BE2C (cell line): Measurements from ENCODE around the gene ZBTB45.

Experiments
- DNase-seq: peaks from one replicate; pipeline ENCODE4 v3.0.0-alpha.2; 2020
- H3K27me3 ChIP-seq: fragments of 250-450 bp; sonication (Bioruptor Pico); 2 replicates; pipeline ENCODE4 v1.5.1; 2020; ENCODE audit warnings: mild to moderate bottlenecking
- H3K36me3 ChIP-seq: fragments of 250-450 bp; sonication (Bioruptor Pico); 2 replicates; pipeline ENCODE4 v1.5.1; 2020; ENCODE audit warnings: mild to moderate bottlenecking
- H3K4me1 ChIP-seq: fragments of 250-450 bp; sonication (Bioruptor Pico); 2 replicates; pipeline ENCODE4 v1.5.1; 2020
- H3K4me3 ChIP-seq: 2 replicates; pipeline ENCODE4 v1.5.1; 2011; ENCODE audit warnings: low read depth, low read length
- H3K9me3 ChIP-seq: fragments of 250-450 bp; sonication (Bioruptor Pico); 2 replicates; pipeline ENCODE4 v1.5.1; 2020
- TF ChIP-seq, protein P1 (sequence below): IDR thresholded peaks from 2 replicates; pipeline ENCODE4 v1.5.1; 2012; ENCODE audit warnings: mild to moderate bottlenecking, low read depth, low read length

Gene ZBTB45

DNA sequence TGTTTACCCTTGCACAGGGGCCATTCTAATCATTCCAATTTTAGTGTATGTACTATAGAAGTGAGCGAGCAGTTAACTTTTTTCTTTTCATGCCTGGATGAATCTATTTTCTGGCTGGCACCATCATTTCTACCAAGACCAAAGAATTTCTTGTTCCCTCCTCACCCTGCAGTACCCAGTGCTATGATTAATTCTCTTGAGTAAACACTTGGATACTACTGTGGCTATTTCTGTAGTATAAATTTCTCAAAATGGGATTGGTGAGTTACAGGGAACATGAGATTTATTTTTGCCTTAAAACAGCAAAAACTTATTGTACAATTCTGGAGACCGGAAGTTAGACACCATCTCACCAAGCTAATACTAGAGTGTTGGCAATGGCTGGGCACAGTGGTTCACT, 35.8 kb downstream of the ZBTB45 start:
- Histone ChIP-seq H3K36me3 (no peaks in the 10 kb centered on the region), H3K27me3 (no peaks in the 10 kb centered on the region), H3K4me3 (no peak overlapping the region), H3K4me1 (no peaks in the 10 kb centered on the region), H3K9me3 (no peaks in the 10 kb centered on the region)
- TF ChIP-seq, protein P1, sequence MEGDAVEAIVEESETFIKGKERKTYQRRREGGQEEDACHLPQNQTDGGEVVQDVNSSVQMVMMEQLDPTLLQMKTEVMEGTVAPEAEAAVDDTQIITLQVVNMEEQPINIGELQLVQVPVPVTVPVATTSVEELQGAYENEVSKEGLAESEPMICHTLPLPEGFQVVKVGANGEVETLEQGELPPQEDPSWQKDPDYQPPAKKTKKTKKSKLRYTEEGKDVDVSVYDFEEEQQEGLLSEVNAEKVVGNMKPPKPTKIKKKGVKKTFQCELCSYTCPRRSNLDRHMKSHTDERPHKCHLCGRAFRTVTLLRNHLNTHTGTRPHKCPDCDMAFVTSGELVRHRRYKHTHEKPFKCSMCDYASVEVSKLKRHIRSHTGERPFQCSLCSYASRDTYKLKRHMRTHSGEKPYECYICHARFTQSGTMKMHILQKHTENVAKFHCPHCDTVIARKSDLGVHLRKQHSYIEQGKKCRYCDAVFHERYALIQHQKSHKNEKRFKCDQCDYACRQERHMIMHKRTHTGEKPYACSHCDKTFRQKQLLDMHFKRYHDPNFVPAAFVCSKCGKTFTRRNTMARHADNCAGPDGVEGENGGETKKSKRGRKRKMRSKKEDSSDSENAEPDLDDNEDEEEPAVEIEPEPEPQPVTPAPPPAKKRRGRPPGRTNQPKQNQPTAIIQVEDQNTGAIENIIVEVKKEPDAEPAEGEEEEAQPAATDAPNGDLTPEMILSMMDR, result no peak
- DNase-seq, result no peak

DNA sequence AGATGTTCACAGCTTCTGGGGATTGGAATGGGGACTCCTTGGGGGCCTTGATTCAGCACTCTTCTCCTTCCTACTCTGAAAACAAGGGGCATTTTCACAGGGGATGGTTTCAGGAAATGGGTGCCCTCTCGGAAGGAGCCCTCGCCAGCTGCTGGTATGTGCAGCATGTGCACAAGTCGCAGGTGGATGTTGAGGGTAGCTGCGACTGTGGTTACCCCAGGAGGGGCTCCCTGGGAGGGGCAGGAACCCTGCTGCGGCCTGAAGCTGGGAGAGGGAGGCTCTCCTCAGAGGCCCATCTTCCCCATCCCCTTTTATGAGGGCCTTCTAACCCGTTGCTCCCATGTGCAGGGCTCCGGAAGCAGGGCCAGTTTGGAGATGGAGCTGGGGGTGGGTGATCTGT, 37.2 kb downstream of the ZBTB45 start:
- Histone ChIP-seq H3K4me1 (no peaks in the 10 kb centered on the region), H3K27me3 (no peaks in the 10 kb centered on the region), H3K36me3 (no peaks in the 10 kb centered on the region), H3K9me3 (no peaks in the 10 kb centered on the region), H3K4me3 (no peak overlapping the region)
- DNase-seq, result no peak
- TF ChIP-seq, protein P1, result no peak

DNA sequence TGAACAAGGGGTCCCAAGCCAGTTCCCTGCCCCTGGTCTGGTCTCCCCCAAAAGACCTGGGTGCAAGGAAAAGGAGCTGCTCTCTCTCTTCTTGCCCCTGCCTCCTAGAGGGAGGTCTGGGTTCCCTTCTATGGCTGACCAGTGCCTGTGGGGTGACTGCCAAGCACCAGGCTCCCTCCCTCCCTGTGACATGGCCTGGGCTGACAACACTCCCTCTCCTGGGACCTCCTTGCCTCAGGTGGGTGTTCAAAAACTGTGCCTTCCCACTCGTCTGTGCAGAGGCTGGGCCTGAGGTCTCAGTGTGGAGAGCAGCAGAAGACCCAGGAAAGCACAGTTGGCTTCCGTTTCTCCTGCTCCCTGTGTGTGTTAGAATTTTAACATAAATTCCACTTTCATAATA, 38.8 kb downstream of the ZBTB45 start:
- Histone ChIP-seq H3K27me3 (no peaks in the 10 kb centered on the region), H3K4me3 (no peak overlapping the region), H3K9me3 (no peaks in the 10 kb centered on the region), H3K4me1 (no peaks in the 10 kb centered on the region; the same call in 1 of the 2 replicates), H3K36me3 (no peaks in the 10 kb centered on the region)
- TF ChIP-seq, protein P1, result no peak
- DNase-seq, result no peak

DNA sequence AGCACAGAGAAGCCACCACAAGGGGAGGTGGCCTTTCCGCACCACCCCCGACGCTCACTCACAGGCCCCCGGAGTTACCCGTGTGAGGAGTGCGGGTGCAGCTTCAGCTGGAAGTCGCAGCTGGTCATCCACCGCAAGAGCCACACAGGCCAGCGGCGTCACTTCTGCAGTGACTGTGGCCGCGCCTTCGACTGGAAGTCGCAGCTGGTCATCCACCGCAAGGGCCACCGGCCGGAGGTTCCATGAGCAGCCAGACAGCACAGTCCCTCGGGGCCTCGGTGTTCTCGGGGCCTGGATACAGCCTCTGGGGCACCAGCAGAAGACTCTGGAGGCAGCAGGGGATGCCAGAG, 39.2 kb downstream of the ZBTB45 start:
- Histone ChIP-seq H3K4me3 (no peak overlapping the region), H3K4me1 (no peaks in the 10 kb centered on the region; the same call in 1 of the 2 replicates), H3K27me3 (no peaks in the 10 kb centered on the region), H3K36me3 (no peaks in the 10 kb centered on the region), H3K9me3 (no peaks in the 10 kb centered on the region)
- TF ChIP-seq, protein P1, result no peak
- no peak for DNase-seq

GRCh38 chr19:58479736-58480480, 39.7 kb downstream of the ZBTB45 start:
- Histone ChIP-seq H3K27me3 (no peaks in the 10 kb centered on the region), H3K4me3 (no peak overlapping the region), H3K4me1 (no peaks in the 10 kb centered on the region; the same call in 1 of the 2 replicates), H3K9me3 (no peaks in the 10 kb centered on the region), H3K36me3 (no peaks in the 10 kb centered on the region)
- TF ChIP-seq, protein P1, result no peak
- no peak for DNase-seq

DNA sequence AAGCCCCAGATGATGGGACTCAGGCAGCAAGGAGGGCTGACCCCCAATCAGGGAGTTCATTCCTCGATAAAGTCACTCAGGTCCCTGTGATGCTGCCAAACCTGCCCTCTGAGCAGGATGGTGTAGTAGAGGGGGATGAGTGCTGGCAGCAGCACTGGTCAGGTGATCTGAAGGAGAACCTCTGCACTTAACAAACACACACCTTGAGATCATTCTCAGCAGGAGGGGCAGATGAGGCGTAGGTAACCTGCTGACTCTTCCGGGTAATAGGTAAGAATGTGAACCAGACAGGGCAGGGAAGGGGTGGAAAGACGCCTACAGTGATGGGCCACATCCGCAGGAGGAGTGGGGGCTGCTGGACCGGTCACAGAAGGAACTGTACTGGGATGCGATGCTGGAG, 40.3 kb downstream of the ZBTB45 start:
- H3K4me1 ChIP-seq, result no peaks in the 10 kb centered on the region; the same call in 1 of the 2 replicates
- H3K9me3 ChIP-seq, result no peaks in the 10 kb centered on the region
- H3K4me3 ChIP-seq, result no peak overlapping the region
- H3K27me3 ChIP-seq, result no peaks in the 10 kb centered on the region
- no peaks in the 10 kb centered on the region for H3K36me3 ChIP-seq
- TF ChIP-seq, protein P1, result no peak
- DNase-seq, result no peak
